ENCODE results near the gene IGBP1. TPM values are rescaled to one million over a fixed set of nuclear protein-coding genes. Genes with fewer than 3 reads are reported as not detected.
"Not testable (repeated sequence)": the region's sequence is repeated elsewhere in the genome, so short reads cannot be mapped to it uniquely, and the experiment has no call there.

The IGBP1 gene
- total RNA-seq, 4 donors from 2014 or later = 23.7 to 99.0 (median 56.5) TPM

DNA sequence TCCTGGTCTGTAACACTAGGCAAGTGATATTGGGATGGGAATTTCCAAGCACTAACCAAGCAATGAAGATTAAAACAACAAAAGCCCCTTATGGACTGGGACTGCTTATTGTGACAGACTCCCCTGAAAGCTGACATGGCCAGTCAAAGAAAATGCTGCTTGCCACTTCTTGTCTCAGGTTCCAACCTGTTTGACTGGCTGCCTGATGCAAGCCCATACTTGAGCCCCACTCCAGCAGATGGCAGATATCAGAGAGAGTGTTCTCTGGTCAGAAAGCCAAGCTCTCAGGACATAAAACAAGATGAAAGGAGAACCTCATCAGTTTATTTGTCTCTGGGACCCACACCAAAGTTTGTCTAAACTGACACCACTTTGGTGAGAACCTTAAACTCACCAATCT is 15.5 kb upstream of the IGBP1 start:
- Histone ChIP-seq H3K27ac (no peak overlapping the region), H3K4me3 (no peak overlapping the region), H3K9me3 (no peaks in the 10 kb centered on the region), H3K4me1 (no peaks in the 10 kb centered on the region), H3K27me3 (no peaks in the 10 kb centered on the region), H3K36me3 (no peaks in the 10 kb centered on the region)
- in situ Hi-C loops (cut with MboI; ENCODE audit: low pct_ligation_motif_present in 1 of 4, low pct_unique_long_range_greater_than_20kb in 1 of 4, low sequenced_read_pairs in 3 of 4) (no loop called here), intact Hi-C loops (cut with DNase I; ENCODE audit: low total_unique reads) (no loop called here)
- no peak for DNase-seq
- no peak for TF ChIP-seq POLR2AphosphoS5 (IDR thresholded peaks at IDR 0.05)
- TF ChIP-seq EP300 (IDR thresholded peaks at IDR 0.05; ENCODE audit: low read depth) = no peak
- TF ChIP-seq POLR2A (IDR thresholded peaks at IDR 0.05) = no peak
- no peak for TF ChIP-seq CTCF (IDR thresholded peaks at IDR 0.05)

- intact Hi-C loops (cut with DNase I; ENCODE audit: low total_unique reads); in situ Hi-C loops (cut with MboI; ENCODE audit: low pct_ligation_motif_present in 1 of 4, low pct_unique_long_range_greater_than_20kb in 1 of 4, low sequenced_read_pairs in 3 of 4); H3K27ac ChIP-seq; H3K9me3 ChIP-seq; DNase-seq; H3K4me1 ChIP-seq; H3K36me3 ChIP-seq; H3K27me3 ChIP-seq; H3K4me3 ChIP-seq: not testable (repeated sequence)
- WGBS, 2 donors (ENCODE audit: low coverage in 1 of 2) = 93% methylated on average over 29 of the region's 30 CpGs; no CpG with 5 or more reads in 1 of the 2 donors
Measured at GRCh38 chrX:70123014-70123413, 10.2 kb upstream of the IGBP1 start.

DNA sequence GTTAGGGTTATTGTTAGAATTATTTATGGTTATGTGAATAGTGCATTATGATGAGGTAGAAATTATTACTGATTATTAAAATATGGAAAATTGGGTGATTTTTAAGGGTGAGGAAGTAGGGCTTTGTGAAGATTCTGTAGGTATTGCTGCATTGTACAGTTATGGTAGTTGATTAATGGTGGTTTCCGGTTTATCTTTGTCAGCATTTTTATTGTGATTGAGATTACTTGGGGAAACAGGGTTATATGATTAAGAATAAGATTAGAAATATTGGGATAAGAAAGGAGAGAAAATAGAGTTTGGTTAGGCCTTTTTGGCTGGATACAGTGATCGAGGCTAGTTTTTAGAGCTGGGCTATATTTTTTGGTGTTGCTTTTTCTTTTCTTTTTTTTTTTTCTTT is 8.6 kb upstream of the IGBP1 start:
- H3K27ac ChIP-seq = no peak overlapping the region
- in situ Hi-C loops (cut with MboI; ENCODE audit: low pct_ligation_motif_present in 1 of 4, low pct_unique_long_range_greater_than_20kb in 1 of 4, low sequenced_read_pairs in 3 of 4) (no loop called here), intact Hi-C loops (cut with DNase I; ENCODE audit: low total_unique reads) (no loop called here)
- DNase-seq = no peak
- no peak overlapping the region for H3K4me3 ChIP-seq
- TF ChIP-seq EP300 (IDR thresholded peaks at IDR 0.05; ENCODE audit: low read depth) = no peak
- no peak for TF ChIP-seq POLR2AphosphoS5 (IDR thresholded peaks at IDR 0.05)
- TF ChIP-seq CTCF (IDR thresholded peaks at IDR 0.05) = no peak
- no peak for TF ChIP-seq POLR2A (IDR thresholded peaks at IDR 0.05)
- WGBS, 2 donors (ENCODE audit: low coverage in 1 of 2) = 84% methylated on average over 2 of the region's 2 CpGs; no CpG with 5 or more reads in 1 of the 2 donors
- H3K9me3 ChIP-seq = no peaks in the 10 kb centered on the region
- no peaks in the 10 kb centered on the region for H3K27me3 ChIP-seq
- no peaks in the 10 kb centered on the region for H3K4me1 ChIP-seq
- no peaks in the 10 kb centered on the region for H3K36me3 ChIP-seq

DNA sequence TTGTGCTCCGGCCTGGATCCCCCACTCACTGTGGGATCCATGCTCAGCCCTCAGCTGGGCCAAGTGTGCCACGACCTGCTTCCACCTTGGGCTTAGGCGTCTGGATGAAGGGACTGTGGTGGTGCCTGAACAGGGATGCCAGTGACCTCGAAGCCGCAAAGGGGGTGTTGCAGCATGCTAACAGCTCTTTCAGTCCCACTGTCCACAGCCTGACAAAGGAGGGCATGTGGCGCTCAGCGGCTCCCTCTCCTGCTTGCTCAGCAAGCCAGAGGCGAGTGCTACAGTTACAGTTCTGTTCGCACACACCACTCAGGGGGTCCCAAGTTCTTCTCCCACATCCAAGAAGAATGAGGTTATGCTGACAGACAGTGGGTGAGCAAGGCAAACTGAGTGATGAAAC is 5.2 kb upstream of the IGBP1 start:
- no peak overlapping the region for H3K27ac ChIP-seq
- H3K27me3 ChIP-seq = no peaks in the 10 kb centered on the region
- H3K4me1 ChIP-seq = no peaks in the 10 kb centered on the region
- H3K4me3 ChIP-seq = no peak overlapping the region
- no peaks in the 10 kb centered on the region for H3K9me3 ChIP-seq
- TF ChIP-seq EP300 (IDR thresholded peaks at IDR 0.05; ENCODE audit: low read depth) (no peak), POLR2A (IDR thresholded peaks at IDR 0.05) (no peak), POLR2AphosphoS5 (IDR thresholded peaks at IDR 0.05) (no peak), CTCF (IDR thresholded peaks at IDR 0.05) (no peak)
- in situ Hi-C loops (cut with MboI; ENCODE audit: low pct_ligation_motif_present in 1 of 4, low pct_unique_long_range_greater_than_20kb in 1 of 4, low sequenced_read_pairs in 3 of 4) = no loop called here
- 80% methylated on average over 9 of the region's 9 CpGs; no CpG with 5 or more reads in 1 of the 2 donors for WGBS, 2 donors (ENCODE audit: low coverage in 1 of 2)
- H3K36me3 ChIP-seq = no peaks in the 10 kb centered on the region
- no peak for DNase-seq
- intact Hi-C loops (cut with DNase I; ENCODE audit: low total_unique reads) = no loop called here

- H3K27ac ChIP-seq = no peak overlapping the region
- no peak overlapping the region for H3K4me3 ChIP-seq
- H3K4me1 ChIP-seq = peaks cover 0 to 7% (median 2%) of the 10 kb centered on the region in 4 donors
- WGBS, 2 donors (ENCODE audit: low coverage in 1 of 2) = 22% methylated on average over 1 of the region's 1 CpG; no CpG with 5 or more reads in 1 of the 2 donors
- no peak for TF ChIP-seq POLR2A (IDR thresholded peaks at IDR 0.05)
- peak in 1 of 5 experiments; percentile 9 for TF ChIP-seq CTCF (IDR thresholded peaks at IDR 0.05)
- DNase-seq = no peak
- no peaks in the 10 kb centered on the region for H3K36me3 ChIP-seq
- intact Hi-C loops (cut with DNase I; ENCODE audit: low total_unique reads) (no loop called here), in situ Hi-C loops (cut with MboI; ENCODE audit: low pct_ligation_motif_present in 1 of 4, low pct_unique_long_range_greater_than_20kb in 1 of 4, low sequenced_read_pairs in 3 of 4) (no loop called here)
- no peaks in the 10 kb centered on the region for H3K27me3 ChIP-seq
- no peaks in the 10 kb centered on the region for H3K9me3 ChIP-seq
Measured at GRCh38 chrX:70129816-70130215, 3.4 kb upstream of the IGBP1 start.
